IPS-20b (cell line): ENCODE measurements around the gene GRM8.

Experiments used
- H3K27ac ChIP-seq: one replicate; pipeline ENCODE4 v1.5.1; 2013; ENCODE audit warnings: low read length
- H3K27me3 ChIP-seq: 2 replicates; pipeline ENCODE4 v1.6.1; 2013; ENCODE audit warnings: mild to moderate bottlenecking, low read length, inconsistent platforms; ENCODE audit not compliant: insufficient read depth
- H3K36me3 ChIP-seq: 2 replicates; pipeline ENCODE4 v1.6.1; 2013; ENCODE audit warnings: low read depth, mild to moderate bottlenecking, inconsistent platforms, low read length, moderate library complexity; ENCODE audit not compliant: insufficient read depth
- H3K4me1 ChIP-seq: 2 replicates; pipeline ENCODE4 v1.6.1; 2013; ENCODE audit warnings: mild to moderate bottlenecking, control low read depth, inconsistent platforms, low read length, moderate library complexity; ENCODE audit not compliant: insufficient read depth
- H3K4me3 ChIP-seq: 2 replicates; pipeline ENCODE4 v1.5.1; 2013; ENCODE audit warnings: mild to moderate bottlenecking, low read length, inconsistent platforms
- H3K9ac ChIP-seq: 2 replicates; pipeline ENCODE4 v1.6.1; 2013; ENCODE audit warnings: low read depth, mild to moderate bottlenecking, inconsistent platforms, low read length, moderate library complexity
- H3K9me3 ChIP-seq: 2 replicates; pipeline ENCODE4 v1.6.1; 2013; ENCODE audit warnings: mild to moderate bottlenecking, low read depth, low read length, inconsistent platforms; ENCODE audit not compliant: insufficient read depth

Gene GRM8

GRCh38 chr7:127146746-127147536, 105.8 kb downstream of the GRM8 start:
- H3K4me3 ChIP-seq, result no peak overlapping the region
- H3K9me3 ChIP-seq, result no peaks in the 10 kb centered on the region
- H3K9ac ChIP-seq, result no peak overlapping the region
- no peaks in the 10 kb centered on the region for H3K4me1 ChIP-seq
- H3K36me3 ChIP-seq, result no peaks in the 10 kb centered on the region
- H3K27ac ChIP-seq, result no peak overlapping the region
- H3K27me3 ChIP-seq, result no peaks in the 10 kb centered on the region

GRCh38 chr7:127137146-127137545, 115.6 kb downstream of the GRM8 start:
- no peaks in the 10 kb centered on the region for H3K4me1 ChIP-seq
- no peak overlapping the region for H3K4me3 ChIP-seq
- no peaks in the 10 kb centered on the region for H3K36me3 ChIP-seq
- H3K27ac ChIP-seq, result no peak overlapping the region
- H3K9ac ChIP-seq, result no peak overlapping the region
- H3K27me3 ChIP-seq, result no peaks in the 10 kb centered on the region
- no peaks in the 10 kb centered on the region for H3K9me3 ChIP-seq

GRCh38 chr7:127135871-127136485, 116.8 kb downstream of the GRM8 start:
- Histone ChIP-seq H3K27me3 (no peaks in the 10 kb centered on the region), H3K9ac (no peak overlapping the region), H3K9me3 (no peaks in the 10 kb centered on the region), H3K36me3 (no peaks in the 10 kb centered on the region), H3K4me1 (no peaks in the 10 kb centered on the region), H3K27ac (no peak overlapping the region), H3K4me3 (no peak overlapping the region)

GRCh38 chr7:127123220-127123619, 129.5 kb downstream of the GRM8 start:
- peaks cover 5% of the 10 kb centered on the region for H3K4me1 ChIP-seq
- H3K36me3 ChIP-seq, result no peaks in the 10 kb centered on the region
- no peak overlapping the region for H3K9ac ChIP-seq
- H3K4me3 ChIP-seq, result no peak overlapping the region
- no peaks in the 10 kb centered on the region for H3K27me3 ChIP-seq
- H3K9me3 ChIP-seq, result no peaks in the 10 kb centered on the region
- no peak overlapping the region for H3K27ac ChIP-seq

- H3K27me3 ChIP-seq, result no peaks in the 10 kb centered on the region
- H3K36me3 ChIP-seq, result no peaks in the 10 kb centered on the region
- no peak overlapping the region for H3K4me3 ChIP-seq
- peaks cover 9% of the 10 kb centered on the region for H3K4me1 ChIP-seq
- no peak overlapping the region for H3K27ac ChIP-seq
- H3K9me3 ChIP-seq, result no peaks in the 10 kb centered on the region
- H3K9ac ChIP-seq, result no peak overlapping the region
Measured at GRCh38 chr7:127119517-127119916, 133.2 kb downstream of the GRM8 start.

- H3K27ac ChIP-seq, result no peak overlapping the region
- H3K27me3 ChIP-seq, result no peaks in the 10 kb centered on the region
- H3K9ac ChIP-seq, result no peak overlapping the region
- no peak overlapping the region for H3K4me3 ChIP-seq
- no peaks in the 10 kb centered on the region for H3K9me3 ChIP-seq
- peaks cover 4% of the 10 kb centered on the region; the same call in 1 of the 2 replicates for H3K4me1 ChIP-seq
- no peaks in the 10 kb centered on the region for H3K36me3 ChIP-seq
Measured at GRCh38 chr7:127114742-127115265, 137.9 kb downstream of the GRM8 start.

- no peak overlapping the region for H3K27ac ChIP-seq
- H3K36me3 ChIP-seq, result no peaks in the 10 kb centered on the region
- no peak overlapping the region for H3K9ac ChIP-seq
- no peak overlapping the region for H3K4me3 ChIP-seq
- no peaks in the 10 kb centered on the region for H3K27me3 ChIP-seq
- H3K9me3 ChIP-seq, result no peaks in the 10 kb centered on the region
- H3K4me1 ChIP-seq, result no peaks in the 10 kb centered on the region
Measured at GRCh38 chr7:127107601-127108007, 145.1 kb downstream of the GRM8 start.

- no peak overlapping the region for H3K9ac ChIP-seq
- no peaks in the 10 kb centered on the region for H3K9me3 ChIP-seq
- H3K4me1 ChIP-seq, result peaks cover 5% of the 10 kb centered on the region; the same call in 1 of the 2 replicates
- H3K27me3 ChIP-seq, result no peaks in the 10 kb centered on the region
- H3K27ac ChIP-seq, result no peak overlapping the region
- H3K36me3 ChIP-seq, result no peaks in the 10 kb centered on the region
- no peak overlapping the region for H3K4me3 ChIP-seq
Measured at GRCh38 chr7:127093340-127093739, 159.4 kb downstream of the GRM8 start.

GRCh38 chr7:127091620-127092019, 161.1 kb downstream of the GRM8 start:
- Histone ChIP-seq H3K4me1 (peaks cover 1% of the 10 kb centered on the region; the same call in 1 of the 2 replicates), H3K9ac (no peak overlapping the region), H3K27ac (no peak overlapping the region), H3K36me3 (no peaks in the 10 kb centered on the region), H3K4me3 (no peak overlapping the region), H3K27me3 (no peaks in the 10 kb centered on the region), H3K9me3 (no peaks in the 10 kb centered on the region)

- H3K36me3 ChIP-seq, result no peaks in the 10 kb centered on the region
- no peak overlapping the region for H3K4me3 ChIP-seq
- H3K4me1 ChIP-seq, result no peaks in the 10 kb centered on the region
- H3K9ac ChIP-seq, result no peak overlapping the region
- no peaks in the 10 kb centered on the region for H3K27me3 ChIP-seq
- H3K27ac ChIP-seq, result no peak overlapping the region
- no peaks in the 10 kb centered on the region for H3K9me3 ChIP-seq
Measured at GRCh38 chr7:127089146-127089545, 163.6 kb downstream of the GRM8 start.

GRCh38 chr7:127081539-127081938, 171.2 kb downstream of the GRM8 start:
- Histone ChIP-seq H3K9ac (no peak overlapping the region), H3K27me3 (no peaks in the 10 kb centered on the region), H3K4me3 (no peak overlapping the region), H3K4me1 (peaks cover 6% of the 10 kb centered on the region; the same call in 1 of the 2 replicates), H3K9me3 (no peaks in the 10 kb centered on the region), H3K36me3 (no peaks in the 10 kb centered on the region), H3K27ac (no peak overlapping the region)

- Histone ChIP-seq H3K27ac (no peak overlapping the region), H3K9ac (no peak overlapping the region), H3K4me3 (no peak overlapping the region), H3K4me1 (peaks cover 6% of the 10 kb centered on the region; the same call in 1 of the 2 replicates), H3K9me3 (no peaks in the 10 kb centered on the region), H3K27me3 (no peaks in the 10 kb centered on the region), H3K36me3 (no peaks in the 10 kb centered on the region)
Measured at GRCh38 chr7:127080576-127080975, 172.2 kb downstream of the GRM8 start.
